Prostate gland (tissue), 2 donors: ENCODE data around the gene B4GALNT2. TPM values are rescaled to one million over a fixed set of nuclear protein-coding genes. Genes with fewer than 3 reads are reported as not detected.

Experiments
- DNase-seq: peaks from one replicate; pipeline ENCODE4 v3.0.0-alpha.2; 2019; ENCODE audit warnings: low spot score
- H3K27ac ChIP-seq, 2 donors: fragments of 200-600 bp; sonication (generic); 2 replicates each; pipeline ENCODE4 v1.5.1; 2017 to 2019
- H3K27me3 ChIP-seq: fragments of 200-600 bp; sonication (generic); replicated peaks from 2 replicates; pipeline ENCODE4 v1.5.1; 2019; ENCODE audit not compliant: insufficient read depth
- H3K36me3 ChIP-seq, 2 donors: fragments of 200-600 bp; sonication (generic); 1 replicate in 1 of 2; 2 replicates in 1 of 2; pipeline versions ENCODE4 v1.5.1 to v1.8.1; 2017 to 2019
- H3K4me1 ChIP-seq: fragments of 200-600 bp; sonication (generic); replicated peaks from 2 replicates; pipeline ENCODE4 v1.5.1; 2019
- H3K4me3 ChIP-seq, 2 donors: fragments of 200-600 bp; sonication (generic); 2 replicates each; pipeline ENCODE4 v1.5.1; 2017 to 2019
- H3K9me3 ChIP-seq: fragments of 200-600 bp; sonication (generic); 2 replicates; pipeline ENCODE4 v1.5.1; 2017
- CTCF ChIP-seq, 4 experiments: fragments of 200-600 bp in 2 of 4; fragments of 450-650 bp in 2 of 4; sonication (generic) in 2 of 4; IDR thresholded peaks; 1 replicate in 3 of 4; 2 replicates in 1 of 4; pipeline ENCODE4 v1.5.1; 2016 to 2019; ENCODE audit warnings: antibody characterized with exemption in 4 of 4, mild to moderate bottlenecking in 2 of 4, moderate library complexity in 2 of 4
- POLR2A ChIP-seq: fragments of 450-650 bp; IDR thresholded peaks from one replicate; pipeline ENCODE4 v1.6.1; 2016; ENCODE audit warnings: antibody characterized with exemption, mild to moderate bottlenecking
- POLR2AphosphoS5 ChIP-seq: sonication (generic); formaldehyde crosslinking; IDR thresholded peaks from one replicate; pipeline ENCODE4 v1.6.1; 2017; ENCODE audit warnings: antibody characterized with exemption
- WGBS: methylation state at CpG from one replicate; pipeline ENCODE4 v1.1.5; 2018; 5-methylcytosine and 5-hydroxymethylcytosine counted together
- intact Hi-C: fragments of 100-400 bp; cut with DNase I; formaldehyde crosslinking; loops from one replicate; pipeline ENCODE4 v1.14.2; 2022
- total RNA-seq, 2 donors: library from RNA; depleted of rRNA; stranded (reverse); fragments of >200 nt; gene quantifications; one replicate each; pipeline ENCODE4 v1.1.0, GENCODE V29; 2016

Gene B4GALNT2
- total RNA-seq, 2 donors from 2014 or later: not detected

GRCh38 chr17:49111934-49112333, 20.6 kb upstream of the B4GALNT2 start:
- Histone ChIP-seq H3K27me3 (no peaks in the 10 kb centered on the region), H3K4me1 (no peaks in the 10 kb centered on the region), H3K9me3 (no peaks in the 10 kb centered on the region), H3K36me3 (no peaks in the 10 kb centered on the region), H3K4me3 (no peak overlapping the region), H3K27ac (no peak overlapping the region)
- 75% methylated on average over 4 of the region's 4 CpGs for WGBS
- no peak for DNase-seq
- intact Hi-C loops: no loop called here
- TF ChIP-seq POLR2A (no peak), CTCF (IDR thresholded peaks at IDR 0.05) (no peak), POLR2AphosphoS5 (no peak)

- Histone ChIP-seq H3K4me1 (no peaks in the 10 kb centered on the region), H3K4me3 (no peak overlapping the region), H3K27me3 (no peaks in the 10 kb centered on the region), H3K27ac (no peak overlapping the region), H3K36me3 (no peaks in the 10 kb centered on the region), H3K9me3 (no peaks in the 10 kb centered on the region)
- 96% methylated on average over 1 of the region's 1 CpG for whole genome bisulfite sequencing
- no peak for TF ChIP-seq POLR2A
- no peak for TF ChIP-seq POLR2AphosphoS5
- TF ChIP-seq CTCF (IDR thresholded peaks at IDR 0.05): no peak
- intact Hi-C loops: no loop called here
- DNase-seq: no peak
These were observed 19.6 kb upstream of the B4GALNT2 start for GRCh38 chr17:49112936-49113335.

GRCh38 chr17:49114703-49115102, 17.9 kb upstream of the B4GALNT2 start:
- no peaks in the 10 kb centered on the region for H3K4me1 ChIP-seq
- WGBS: 89% methylated on average over 1 of the region's 1 CpG
- no peak overlapping the region for H3K4me3 ChIP-seq
- DNase-seq: no peak
- no peak overlapping the region for H3K27ac ChIP-seq
- H3K36me3 ChIP-seq: no peaks in the 10 kb centered on the region
- no peaks in the 10 kb centered on the region for H3K9me3 ChIP-seq
- intact Hi-C loops: no loop called here
- H3K27me3 ChIP-seq: no peaks in the 10 kb centered on the region
- TF ChIP-seq POLR2AphosphoS5 (no peak), POLR2A (no peak), CTCF (IDR thresholded peaks at IDR 0.05) (no peak)

GRCh38 chr17:49117587-49118230, 14.9 kb upstream of the B4GALNT2 start:
- WGBS: 85% methylated on average over 2 of the region's 2 CpGs
- no peak overlapping the region for H3K4me3 ChIP-seq
- no peaks in the 10 kb centered on the region for H3K36me3 ChIP-seq
- H3K27me3 ChIP-seq: no peaks in the 10 kb centered on the region
- intact Hi-C loops: no loop called here
- no peaks in the 10 kb centered on the region for H3K9me3 ChIP-seq
- H3K27ac ChIP-seq: no peak overlapping the region
- TF ChIP-seq POLR2AphosphoS5: no peak
- no peak for DNase-seq
- H3K4me1 ChIP-seq: no peaks in the 10 kb centered on the region

- TF ChIP-seq POLR2AphosphoS5 (no peak), POLR2A (no peak), CTCF (IDR thresholded peaks at IDR 0.05) (no peak)
- no peak for DNase-seq
- WGBS: 69% methylated on average over 3 of the region's 3 CpGs
- Histone ChIP-seq H3K4me1 (no peaks in the 10 kb centered on the region), H3K4me3 (no peak overlapping the region), H3K36me3 (no peaks in the 10 kb centered on the region), H3K27me3 (no peaks in the 10 kb centered on the region), H3K27ac (no peak overlapping the region), H3K9me3 (no peaks in the 10 kb centered on the region)
- intact Hi-C loops: no loop called here
These were observed 12.4 kb upstream of the B4GALNT2 start for GRCh38 chr17:49120166-49120565.
